GF-D8 (cell line): ENCODE data around the gene KIAA1217.

Experiments
- DNase-seq: peaks from one replicate; lab custom pipeline; 2025; lab: John Stamatoyannopoulos, UW

KIAA1217 gene

DNA sequence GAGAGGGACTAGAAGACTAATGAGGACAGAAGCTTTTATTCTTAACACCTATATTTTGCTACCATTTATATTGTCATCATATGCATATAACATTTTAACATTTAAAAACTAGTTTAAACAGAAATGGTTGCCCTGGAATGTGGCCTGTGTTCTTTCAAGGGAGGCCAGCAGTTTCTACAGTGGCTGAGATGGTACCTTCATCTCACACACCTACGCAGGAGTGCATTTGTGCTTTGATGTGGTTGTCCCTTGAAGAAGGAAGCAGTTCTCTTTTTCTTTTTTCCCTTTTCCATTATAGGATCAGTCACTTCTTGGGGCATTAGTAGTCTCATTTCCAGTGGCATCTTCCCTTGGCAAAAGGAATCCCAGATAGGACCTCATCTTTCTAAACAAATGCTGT, 38.9 kb downstream of the KIAA1217 start:
- no peak for DNase-seq

DNA sequence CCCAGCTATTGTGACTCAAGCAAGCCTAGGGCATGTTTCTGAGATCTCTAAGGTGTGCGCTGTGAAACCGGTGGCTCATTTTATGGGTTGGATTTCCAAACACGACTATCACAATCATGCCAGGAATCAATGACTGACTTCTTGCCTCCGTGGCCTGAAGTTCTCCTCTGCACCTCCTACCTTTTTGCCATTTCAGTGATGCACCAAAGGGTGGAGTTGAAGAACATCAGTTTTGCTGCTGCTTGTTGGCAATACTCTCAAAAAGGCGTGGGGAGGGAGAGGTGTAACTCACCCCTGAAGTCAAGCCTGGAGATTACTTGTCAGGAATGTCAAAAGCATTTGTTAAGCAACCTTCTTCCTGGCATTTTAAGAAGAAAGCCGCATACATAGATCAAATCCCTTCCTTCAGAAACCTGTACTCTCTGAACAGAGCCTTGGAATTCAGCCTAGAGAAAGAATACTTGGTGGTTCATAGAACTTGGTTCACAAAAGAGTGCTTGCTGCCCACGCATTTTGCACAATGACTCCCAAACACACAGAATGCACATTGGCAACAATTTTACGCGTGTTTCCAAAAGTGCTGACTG, 41.0 kb downstream of the KIAA1217 start:
- DNase-seq, result no peak

DNA sequence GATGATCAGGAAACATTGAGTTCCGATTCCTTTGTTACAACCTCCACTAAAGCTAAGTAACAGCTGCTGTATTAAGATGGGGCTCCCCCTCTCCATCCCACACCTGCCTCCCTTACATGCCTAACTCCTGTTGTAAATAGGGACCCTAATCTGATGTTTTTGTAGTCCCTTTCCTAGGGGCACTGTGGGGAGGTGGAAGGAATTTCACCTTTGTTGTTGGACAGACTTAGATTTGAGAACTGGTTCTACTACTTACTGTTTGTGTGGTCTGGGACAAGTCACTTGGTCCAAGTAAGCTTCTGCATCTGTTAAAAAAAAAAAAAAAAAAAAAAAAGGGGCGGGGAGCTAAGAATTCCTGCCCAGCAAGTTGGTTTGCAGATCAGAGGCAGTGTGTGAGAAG, 42.6 kb downstream of the KIAA1217 start:
- no peak for DNase-seq

DNA sequence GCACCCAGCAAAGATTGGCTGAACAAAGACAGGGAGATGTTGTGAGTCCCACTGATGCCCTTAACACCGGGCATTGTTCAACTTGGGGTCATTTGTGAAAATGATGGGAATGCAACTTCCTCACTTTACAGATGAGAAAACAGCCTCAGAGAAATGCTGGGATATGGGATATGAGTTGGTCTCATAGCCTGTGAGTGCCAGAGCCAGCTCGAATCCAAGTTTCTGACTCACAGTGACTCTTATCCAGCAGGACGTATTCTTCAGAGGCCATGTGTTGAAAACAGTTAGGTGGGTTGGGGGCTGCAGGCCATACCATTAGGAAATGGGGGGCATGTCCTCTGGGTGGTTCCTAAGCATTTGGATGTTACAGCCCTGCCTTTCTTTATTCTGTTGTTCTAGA, 45.2 kb downstream of the KIAA1217 start:
- no peak for DNase-seq

DNA sequence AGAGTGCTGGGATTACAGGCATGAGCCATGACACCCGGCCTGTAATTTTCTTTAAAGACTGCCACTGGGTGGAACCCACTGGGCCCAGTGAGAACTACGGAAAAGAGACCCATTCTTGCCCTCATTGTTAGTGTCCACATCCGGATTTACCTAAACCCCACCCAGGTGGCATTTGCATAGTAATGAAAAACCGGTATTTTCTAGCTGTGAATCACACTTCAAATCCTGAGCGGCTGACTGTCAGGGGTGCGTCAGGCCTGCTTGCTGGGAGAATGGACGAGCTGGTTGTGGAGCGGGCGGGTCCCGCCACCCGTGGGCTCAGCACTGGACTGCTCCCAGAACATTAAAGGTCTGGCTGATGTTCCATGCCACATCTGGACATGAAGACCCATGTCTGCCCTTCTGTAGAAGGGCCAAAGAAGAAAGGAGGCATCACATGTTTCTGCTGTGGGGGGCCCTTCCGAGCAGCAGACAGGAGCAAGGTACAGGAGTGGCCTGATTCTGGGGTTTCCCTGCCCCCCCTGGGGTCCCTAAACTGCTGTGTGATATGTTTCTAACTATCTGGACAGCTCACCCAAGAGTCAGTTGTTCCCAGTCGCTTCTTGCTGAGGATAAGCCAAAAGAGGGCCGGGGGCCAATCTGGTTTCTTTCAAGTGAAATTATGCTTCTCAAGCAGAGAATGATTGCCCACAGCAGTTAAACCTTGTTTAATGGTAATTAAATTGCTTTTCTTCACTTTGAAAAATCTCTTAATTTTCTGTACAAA, 46.4 kb downstream of the KIAA1217 start:
- no peak for DNase-seq

DNA sequence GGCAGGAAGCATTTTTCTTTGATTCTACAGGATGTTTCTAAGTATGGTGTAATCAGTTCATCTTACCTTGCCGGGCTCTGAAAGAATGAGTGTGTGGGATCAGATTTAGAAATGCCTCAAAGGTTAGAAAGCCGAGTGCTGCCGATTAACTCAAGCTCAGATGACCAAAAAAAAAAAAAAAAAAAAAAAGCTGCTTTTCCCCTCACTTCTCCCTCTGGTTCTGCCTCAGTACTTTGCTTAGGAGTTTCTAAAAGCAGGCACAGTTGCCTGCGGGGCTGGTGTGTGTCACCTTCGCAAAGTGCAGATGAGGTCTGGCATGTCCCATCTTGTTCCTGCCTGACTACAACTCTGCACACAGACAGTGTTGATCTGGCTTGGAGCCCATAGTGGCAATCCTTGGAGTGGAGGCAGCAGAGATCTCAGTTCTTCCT, 47.0 kb downstream of the KIAA1217 start:
- DNase-seq, result no peak

DNA sequence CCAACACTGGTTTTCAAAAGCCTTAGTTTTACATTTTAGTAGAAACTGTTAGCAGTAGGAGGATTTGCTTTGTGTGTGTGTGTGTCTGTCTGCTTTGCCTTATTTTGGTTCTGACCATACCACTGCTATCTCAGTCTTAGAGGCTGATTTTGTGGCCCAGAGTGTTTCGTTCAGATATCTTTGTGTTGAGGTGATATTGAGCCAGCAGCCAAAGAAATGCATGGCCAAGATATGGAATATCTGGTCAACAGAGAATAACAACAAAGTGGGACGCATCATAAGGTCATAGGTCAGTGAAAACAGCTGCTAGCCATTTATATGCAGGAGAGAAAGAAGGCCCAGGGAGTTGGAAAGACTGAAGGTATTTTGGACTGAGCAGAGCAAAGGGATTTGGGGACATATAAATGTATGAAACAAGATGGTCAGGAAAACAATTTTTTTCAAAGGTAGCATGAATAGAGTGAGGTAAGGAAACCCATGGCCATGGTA, 47.7 kb downstream of the KIAA1217 start:
- DNase-seq, result no peak

DNA sequence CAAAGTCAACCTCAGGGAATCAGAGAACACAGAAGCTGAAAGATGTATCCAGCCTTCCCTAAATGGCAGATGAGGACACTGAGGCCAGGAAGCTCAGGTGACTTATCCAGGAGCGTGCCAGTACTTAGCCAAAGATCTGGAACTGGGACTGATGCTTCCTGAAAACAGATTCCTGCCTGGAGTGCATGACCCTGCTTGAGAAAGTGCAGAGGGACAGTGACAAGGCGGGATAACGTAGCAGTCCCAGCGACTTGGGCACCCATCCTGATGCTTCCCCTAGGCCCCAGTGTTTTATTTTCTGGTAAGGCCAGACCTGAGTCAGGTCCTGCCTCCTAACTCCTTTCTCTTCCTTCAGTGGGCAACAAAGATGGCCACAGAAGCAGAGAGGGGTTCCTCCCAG, 48.6 kb downstream of the KIAA1217 start:
- no peak for DNase-seq

DNA sequence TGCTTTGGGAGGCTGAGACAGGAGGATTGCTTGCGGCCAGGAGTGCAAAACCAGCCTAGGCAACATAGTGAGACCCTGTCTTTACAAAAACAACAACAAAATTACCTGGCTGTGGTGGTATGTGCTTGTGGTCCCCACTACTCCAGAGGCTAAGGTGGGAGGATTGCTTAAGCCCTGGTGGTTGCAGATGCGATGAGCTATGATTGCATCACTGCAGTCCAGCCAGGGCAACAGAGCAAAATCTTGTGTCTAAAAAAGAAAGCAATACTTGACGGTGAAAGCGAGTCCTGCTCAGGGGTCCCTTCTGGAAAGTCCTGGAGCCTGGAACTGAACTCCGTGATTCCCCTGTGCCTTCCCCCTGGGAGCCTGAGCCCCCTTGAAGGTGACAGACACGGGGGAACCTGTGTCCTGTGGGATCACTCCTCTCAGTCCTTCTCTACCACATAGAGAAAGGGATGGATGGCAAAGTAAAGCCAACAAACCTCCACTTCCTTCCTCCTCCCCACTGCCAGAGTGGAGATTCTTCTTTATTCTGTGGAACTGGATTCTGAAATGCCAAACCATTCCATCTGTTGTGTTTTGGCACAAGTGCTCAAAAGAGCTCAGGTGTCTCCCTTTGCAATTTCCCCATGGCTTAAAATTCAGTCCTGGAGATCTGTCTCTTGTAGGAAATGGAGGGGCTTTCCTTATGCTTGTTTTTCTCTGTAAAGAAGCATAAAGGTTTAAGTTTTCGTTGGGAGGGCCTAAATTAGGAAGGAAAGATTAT, 50.6 kb downstream of the KIAA1217 start:
- DNase-seq, result no peak

DNA sequence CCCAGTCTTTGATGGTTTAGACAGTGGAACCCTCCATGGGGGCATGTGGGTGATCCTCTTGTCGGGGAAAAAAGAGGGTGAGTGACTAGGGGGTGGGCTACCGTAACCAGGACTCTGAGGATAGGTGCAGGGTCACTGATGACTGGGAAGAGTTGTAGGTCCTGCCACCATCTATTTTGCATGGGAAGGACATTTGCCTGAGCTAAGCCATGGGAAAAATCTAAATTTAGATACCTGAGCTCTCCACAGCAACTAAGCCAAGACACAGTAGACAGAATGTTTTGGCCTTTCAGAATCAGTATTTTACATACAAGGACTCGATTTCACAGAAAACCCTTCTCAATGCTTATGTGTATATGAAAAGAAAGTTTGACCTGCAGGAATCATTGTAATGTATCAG, 52.7 kb downstream of the KIAA1217 start:
- DNase-seq, result no peak

DNA sequence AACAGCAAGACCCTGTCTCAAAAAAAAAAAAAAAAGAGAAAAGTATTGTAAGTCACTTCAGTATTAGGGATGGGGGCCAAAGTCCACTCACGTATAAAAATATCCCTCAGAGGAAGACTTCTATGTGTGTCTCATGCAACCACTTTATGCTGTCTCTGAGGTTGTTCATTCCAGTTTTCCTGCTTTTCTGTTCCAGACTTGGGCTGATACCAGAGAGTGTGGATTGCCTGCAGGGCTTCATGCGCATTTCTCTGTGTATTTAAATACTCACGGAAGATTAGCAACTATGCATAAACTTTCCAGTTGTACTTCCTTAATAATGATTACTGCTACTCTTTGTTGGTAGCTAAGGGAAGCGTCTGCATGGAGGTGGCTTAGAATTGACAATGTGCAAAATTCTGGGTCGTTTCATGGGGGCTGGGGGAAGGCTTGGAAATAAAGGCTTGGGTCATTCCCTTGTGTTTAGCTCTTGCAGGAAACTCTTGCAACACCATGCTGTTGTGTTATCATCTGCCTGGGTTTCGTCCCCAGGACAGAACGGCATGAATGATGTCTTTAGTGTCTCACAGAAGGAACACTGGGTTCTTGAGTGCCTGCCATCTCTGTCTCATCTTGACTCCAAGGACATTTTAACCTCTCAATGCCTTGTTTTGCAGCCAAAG, 54.1 kb downstream of the KIAA1217 start:
- DNase-seq, result no peak

DNA sequence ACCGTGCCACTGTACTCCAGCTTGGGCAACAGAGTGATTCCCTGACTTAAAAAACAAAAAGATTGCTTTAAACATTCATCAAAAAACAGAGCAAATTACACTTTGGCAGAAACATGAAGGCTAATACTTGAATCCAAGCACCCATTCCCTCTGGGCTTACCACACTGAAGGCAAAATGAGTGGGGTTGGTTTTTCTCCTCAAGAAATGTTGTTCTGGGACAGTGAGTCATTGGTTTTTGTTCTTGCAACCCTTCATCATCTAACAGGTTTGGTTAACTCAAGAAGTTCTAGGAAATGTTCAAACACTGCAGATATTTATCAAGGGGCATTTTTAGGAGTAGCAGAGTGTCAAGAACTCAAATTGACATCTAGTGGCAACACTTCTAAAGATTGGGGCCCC, 60.5 kb downstream of the KIAA1217 start:
- DNase-seq, result no peak

DNA sequence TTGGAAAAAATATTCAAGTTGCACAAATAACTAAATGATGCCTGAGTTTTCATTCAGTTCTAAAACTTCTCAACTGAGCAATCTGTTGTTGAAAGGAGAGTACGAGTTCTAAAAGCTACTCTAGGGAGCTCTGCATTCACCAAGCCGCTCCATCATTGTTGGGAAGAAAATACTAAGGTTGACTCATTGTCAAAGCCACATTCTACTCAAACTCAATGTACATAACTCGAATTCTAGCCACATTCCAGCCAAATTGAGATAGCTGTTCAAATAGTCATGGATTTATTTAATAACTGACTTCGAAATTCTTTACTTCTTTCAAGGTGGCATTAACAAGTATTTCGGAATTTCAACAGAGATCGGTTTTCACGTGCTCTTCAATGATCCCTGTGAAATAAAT, 63.4 kb downstream of the KIAA1217 start:
- no peak for DNase-seq

DNA sequence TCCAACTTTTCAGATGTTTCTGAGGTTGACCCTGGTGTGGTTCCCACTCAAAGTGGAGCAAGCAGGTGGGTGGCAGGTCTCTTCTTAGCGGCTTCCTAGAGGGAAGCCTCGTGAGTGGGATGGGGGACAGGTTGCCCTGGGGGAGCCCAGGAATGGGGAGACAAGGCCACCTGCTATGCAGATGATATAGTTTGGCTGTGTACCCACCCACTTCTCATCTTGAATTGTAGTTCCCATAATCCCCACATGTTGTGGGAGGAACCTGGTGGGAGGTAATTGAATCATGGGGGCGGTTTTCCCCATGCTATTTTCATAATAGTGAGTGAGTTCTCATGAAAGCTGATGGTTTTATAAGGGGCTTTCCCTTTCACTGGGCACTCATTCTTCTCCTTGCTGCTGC, 68.3 kb downstream of the KIAA1217 start:
- no peak for DNase-seq

DNA sequence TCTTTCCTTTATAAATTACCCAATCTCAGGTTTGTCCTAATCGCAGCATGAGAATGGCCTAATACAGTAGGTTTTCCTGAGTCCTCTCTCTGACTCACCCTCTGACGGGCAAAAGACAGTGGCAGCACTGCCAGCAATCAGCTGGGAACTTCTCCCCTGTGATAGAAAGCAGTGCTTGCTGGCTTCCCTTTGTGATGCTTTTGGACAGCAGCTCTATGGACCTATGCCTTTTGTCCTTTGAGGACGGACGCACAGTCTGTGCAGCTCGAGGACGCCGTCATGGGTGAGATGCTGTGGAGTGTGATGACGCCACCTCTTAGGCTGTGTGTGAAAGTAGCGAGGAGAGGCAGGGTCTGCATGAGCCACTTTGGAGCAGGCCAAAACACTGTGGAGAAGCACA, 68.8 kb downstream of the KIAA1217 start:
- no peak for DNase-seq

DNA sequence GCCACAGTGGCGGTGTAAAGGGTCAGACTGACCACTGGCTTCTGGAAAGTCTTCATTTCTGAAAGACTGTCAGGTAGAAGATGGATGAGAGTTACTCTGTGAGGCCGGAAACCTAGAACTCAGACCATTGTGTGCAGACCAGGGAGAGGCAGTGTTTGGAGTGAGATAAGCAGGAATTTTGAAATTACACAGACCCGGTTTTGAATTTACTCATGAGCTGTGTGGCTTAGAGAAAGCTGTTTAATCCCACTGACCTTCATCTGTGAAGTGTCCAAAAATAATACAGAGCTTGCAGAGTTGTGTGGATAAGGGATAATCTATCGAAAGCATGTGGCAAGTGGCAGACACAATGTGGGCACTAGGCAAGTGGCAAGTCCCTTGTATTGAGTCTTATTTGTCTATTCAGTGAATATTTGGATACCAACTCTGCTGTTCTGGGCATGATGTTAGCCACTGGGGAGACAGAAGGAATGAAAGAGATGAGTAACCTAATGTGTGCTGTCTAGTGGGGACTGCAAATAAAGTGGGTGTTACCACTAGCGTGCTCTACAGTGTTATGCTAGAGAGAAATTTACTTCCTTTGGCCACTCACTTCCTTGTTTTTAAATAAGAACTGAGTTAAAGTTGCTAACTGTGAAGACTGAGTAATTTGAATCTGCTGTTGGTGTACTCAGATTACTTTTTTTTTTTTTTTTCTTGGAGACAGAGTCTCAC, 69.4 kb downstream of the KIAA1217 start:
- no peak for DNase-seq

DNA sequence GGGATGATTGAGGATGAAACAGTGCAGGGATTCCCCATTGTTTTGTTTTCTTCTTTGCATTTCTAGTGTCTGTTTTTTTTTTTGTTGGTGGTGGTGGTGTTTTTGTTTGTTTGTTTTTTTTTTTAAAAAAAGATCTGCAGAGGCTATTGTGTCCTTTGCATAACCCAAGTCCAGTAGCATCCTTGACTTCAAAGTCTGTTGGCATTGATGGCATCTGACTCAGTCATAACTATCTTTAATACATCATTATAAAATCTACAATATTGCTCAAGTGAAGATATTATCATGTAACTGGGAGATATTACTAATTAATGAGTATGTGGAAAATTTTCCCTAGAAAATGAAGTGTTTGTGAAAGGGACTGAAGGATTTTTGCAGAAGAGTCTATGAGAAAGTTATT, 70.2 kb downstream of the KIAA1217 start:
- no peak for DNase-seq

DNA sequence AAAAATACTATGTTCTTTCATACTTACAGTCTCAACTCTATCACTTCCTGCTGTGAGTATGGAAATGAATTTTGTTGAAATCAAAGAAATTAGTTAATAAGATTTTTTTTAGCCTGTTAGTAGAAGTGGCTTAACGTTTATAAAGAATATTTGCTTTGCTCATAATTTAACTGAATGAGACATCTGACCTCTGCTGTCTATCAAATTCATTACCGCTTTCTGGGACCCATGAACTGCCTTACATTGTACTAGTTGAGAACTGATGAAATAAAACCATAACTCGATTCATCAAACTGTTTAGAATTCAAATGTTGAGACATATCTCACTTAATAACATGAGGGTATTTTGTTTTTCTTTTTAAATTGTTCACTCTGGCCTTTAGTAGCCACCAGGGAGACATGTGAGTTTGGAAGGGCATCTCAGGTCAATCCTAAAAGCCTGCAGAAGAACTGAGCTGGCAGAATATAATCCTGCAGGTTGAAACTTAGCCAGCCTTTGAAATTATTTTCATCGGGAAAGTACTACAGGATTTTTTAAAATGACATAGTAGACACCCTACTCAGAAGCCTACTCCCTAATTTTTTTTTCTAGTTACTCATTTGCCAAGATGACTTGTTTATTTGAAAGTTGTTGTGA, 78.7 kb downstream of the KIAA1217 start:
- no peak for DNase-seq

DNA sequence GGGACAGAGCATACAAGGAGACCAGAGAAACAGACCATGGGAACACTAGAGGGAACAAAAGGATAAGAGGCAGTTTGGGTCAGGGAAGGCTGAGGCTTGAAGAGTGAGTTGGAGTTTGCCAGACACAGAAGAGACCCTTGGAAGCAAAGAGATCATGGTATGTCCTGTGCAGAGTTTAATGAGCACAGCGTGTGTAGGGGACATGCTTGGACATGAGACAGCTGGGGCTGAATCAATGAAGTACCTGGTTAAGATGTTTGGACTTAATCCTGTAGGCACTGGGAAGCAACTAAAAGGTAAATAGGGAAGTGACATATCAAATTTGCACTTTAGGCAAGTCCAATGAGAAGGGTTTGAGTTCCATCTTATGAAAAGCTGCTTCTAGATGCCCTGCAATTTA, 79.6 kb downstream of the KIAA1217 start:
- DNase-seq, result no peak

DNA sequence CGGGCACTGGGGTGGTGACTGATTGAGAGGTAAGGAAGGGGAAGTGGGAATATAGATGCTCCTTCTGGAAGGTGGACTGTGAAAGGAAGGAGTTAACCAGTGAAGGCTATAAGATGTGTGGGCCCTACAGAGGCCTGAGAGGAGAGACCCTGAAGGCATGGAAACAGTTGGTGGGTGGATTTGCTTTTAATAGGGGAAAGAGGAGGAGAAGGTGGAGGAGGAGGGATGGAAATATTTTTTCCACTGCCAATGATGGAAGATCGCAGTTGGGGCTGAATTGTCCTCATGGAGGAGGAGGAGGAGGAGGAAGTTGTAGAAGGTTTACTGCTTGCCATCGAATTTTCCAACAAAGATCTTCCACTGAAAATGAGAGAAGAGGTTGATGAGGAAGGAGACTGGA, 80.3 kb downstream of the KIAA1217 start:
- no peak for DNase-seq
